ENCODE measurements around the gene TBC1D22A.

Gene TBC1D22A

DNA sequence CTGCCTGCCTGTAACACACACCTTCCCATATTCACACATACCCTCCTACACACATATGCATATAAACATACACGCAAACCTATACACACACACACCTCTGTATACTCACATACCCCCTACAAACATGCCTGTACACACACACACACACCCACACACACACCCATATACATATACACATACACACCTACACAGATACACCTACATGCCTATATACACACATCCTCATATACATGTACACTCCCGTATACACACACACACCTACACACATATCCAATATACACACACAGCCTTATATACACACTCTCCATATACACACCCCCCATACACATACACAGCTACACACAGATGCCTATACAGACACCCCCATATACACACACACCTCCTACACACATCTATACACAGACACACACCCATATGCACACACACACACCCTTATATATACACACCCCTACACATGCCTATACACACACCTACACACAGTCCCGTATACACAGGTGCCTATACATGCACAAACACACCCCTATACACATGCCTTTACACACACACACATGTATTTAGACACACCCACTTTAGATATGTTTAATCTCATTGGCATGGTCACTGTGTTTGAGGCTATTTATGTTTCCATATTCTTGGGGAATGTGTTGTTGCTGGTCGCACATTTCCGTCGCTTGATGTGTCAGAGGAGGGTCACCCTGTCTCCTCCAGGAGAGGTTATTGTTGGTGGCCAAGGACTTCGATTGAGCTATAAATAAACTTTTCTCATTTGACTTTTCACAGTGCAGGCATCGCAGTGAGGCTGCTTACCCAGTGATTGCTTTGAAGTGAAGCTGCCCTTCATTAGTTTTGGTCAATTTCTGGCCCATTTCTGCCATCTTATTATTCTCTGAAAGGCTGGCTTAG, 243.3 kb downstream of the TBC1D22A start:
- TF ChIP-seq, protein P1, sequence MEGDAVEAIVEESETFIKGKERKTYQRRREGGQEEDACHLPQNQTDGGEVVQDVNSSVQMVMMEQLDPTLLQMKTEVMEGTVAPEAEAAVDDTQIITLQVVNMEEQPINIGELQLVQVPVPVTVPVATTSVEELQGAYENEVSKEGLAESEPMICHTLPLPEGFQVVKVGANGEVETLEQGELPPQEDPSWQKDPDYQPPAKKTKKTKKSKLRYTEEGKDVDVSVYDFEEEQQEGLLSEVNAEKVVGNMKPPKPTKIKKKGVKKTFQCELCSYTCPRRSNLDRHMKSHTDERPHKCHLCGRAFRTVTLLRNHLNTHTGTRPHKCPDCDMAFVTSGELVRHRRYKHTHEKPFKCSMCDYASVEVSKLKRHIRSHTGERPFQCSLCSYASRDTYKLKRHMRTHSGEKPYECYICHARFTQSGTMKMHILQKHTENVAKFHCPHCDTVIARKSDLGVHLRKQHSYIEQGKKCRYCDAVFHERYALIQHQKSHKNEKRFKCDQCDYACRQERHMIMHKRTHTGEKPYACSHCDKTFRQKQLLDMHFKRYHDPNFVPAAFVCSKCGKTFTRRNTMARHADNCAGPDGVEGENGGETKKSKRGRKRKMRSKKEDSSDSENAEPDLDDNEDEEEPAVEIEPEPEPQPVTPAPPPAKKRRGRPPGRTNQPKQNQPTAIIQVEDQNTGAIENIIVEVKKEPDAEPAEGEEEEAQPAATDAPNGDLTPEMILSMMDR (IDR thresholded peaks at IDR 0.05; ENCODE audit: low read depth, low read length): no peak

DNA sequence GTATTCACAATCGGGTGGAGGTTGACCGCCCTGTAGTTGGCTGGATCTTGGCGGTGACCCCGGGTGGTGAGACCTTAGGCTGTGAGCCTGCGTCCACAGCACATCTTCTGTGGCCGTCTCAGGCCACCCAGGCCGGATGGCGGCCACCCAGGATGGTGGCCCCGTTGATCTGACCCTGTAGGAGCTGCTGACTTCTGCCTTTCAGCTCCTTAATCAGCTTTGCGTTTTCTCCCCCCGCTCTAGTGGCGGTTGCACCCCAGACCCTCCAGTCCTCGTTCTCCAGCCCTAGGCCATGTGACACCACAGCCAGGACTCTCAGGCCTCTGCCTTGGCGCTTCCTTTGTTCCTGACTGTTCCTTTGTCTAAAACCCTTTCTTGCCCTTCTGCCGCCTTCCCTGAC, 244.0 kb downstream of the TBC1D22A start:
- TF ChIP-seq, protein P1 (IDR thresholded peaks at IDR 0.05; ENCODE audit: low read depth, low read length): no peak
- no peak for DNase-seq (ENCODE audit: low read depth in 2 of 2)
- no peak overlapping the region for H3K4me3 ChIP-seq (replicated peaks in 1 of 2; ENCODE audit: low read depth in 2 of 2, low read length in 2 of 2)

More for the DNA sequence above, 243.3 kb downstream of the TBC1D22A start:
- H3K4me3 ChIP-seq (replicated peaks in 1 of 2; ENCODE audit: low read depth in 2 of 2, low read length in 2 of 2): no peak overlapping the region
- no peak for DNase-seq (ENCODE audit: low read depth in 2 of 2)

DNA sequence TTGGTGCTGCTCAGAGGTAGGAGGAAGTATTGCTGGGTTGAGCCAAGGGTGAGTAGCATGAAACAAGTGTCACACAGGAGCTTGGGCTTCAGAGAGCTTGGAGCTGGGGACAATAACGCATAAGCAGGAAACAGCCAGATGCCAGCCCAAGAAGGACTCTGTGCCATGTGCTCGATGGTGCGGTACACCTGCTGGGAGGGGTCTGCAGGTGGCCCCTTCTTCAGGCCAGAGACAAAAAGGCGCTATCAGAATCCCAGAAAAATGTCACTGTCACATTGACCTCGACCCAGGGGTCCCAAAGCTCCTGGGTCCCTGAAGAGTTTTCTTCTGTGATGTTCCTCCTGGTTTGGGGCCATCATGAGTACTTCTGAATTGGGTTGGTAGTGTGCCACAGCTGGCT, 244.4 kb downstream of the TBC1D22A start:
- DNase-seq (ENCODE audit: low read depth in 2 of 2): no peak
- TF ChIP-seq, protein P1 (IDR thresholded peaks at IDR 0.05; ENCODE audit: low read depth, low read length): no peak
- H3K4me3 ChIP-seq (replicated peaks in 1 of 2; ENCODE audit: low read depth in 2 of 2, low read length in 2 of 2): no peak overlapping the region

DNA sequence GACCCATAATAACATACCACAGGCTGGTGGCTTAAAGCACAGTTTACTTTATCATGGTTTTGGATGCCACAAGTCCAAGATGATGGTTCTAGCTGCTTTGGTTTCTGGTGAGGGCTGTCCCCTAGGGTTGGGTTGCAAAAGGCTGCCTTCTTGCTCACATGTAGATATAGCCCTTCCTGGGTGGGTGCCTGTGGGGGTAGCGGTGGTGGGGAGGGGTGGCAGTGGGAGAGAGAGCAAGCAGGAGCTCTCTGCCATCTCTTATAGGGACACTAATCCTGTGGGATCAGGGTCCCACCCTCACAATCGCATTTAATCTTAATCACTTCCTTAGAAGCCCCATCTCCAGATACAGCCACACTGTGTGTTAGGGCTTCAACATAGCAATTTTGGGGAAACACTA, 245.0 kb downstream of the TBC1D22A start:
- DNase-seq (ENCODE audit: low read depth in 2 of 2): no peak
- TF ChIP-seq, protein P1 (IDR thresholded peaks at IDR 0.05; ENCODE audit: low read depth, low read length): no peak
- H3K4me3 ChIP-seq (replicated peaks in 1 of 2; ENCODE audit: low read depth in 2 of 2, low read length in 2 of 2): no peak overlapping the region

GRCh38 chr22:47008208-47008885, 245.9 kb downstream of the TBC1D22A start:
- no peak overlapping the region for H3K4me3 ChIP-seq (replicated peaks in 1 of 2; ENCODE audit: low read depth in 2 of 2, low read length in 2 of 2)
- TF ChIP-seq, protein P1 (IDR thresholded peaks at IDR 0.05; ENCODE audit: low read depth, low read length): no peak
- DNase-seq (ENCODE audit: low read depth in 2 of 2): no peak

- no peak for DNase-seq (ENCODE audit: low read depth in 2 of 2)
- TF ChIP-seq, protein P1 (IDR thresholded peaks at IDR 0.05; ENCODE audit: low read depth, low read length): no peak
- H3K4me3 ChIP-seq (replicated peaks in 1 of 2; ENCODE audit: low read depth in 2 of 2, low read length in 2 of 2): no peak overlapping the region
Observed at GRCh38 chr22:47009304-47010101, 247.1 kb downstream of the TBC1D22A start.
